ENCODE measurements around the gene GNGT2. TPM values are rescaled to one million over a fixed set of nuclear protein-coding genes. Genes with fewer than 3 reads are reported as not detected.

The GNGT2 gene
- total RNA-seq, 1 experiment from 2014 or later, result not detected

- H3K4me1 ChIP-seq (ENCODE audit: control insufficient read depth, insufficient read depth, low read length), result no peaks in the 10 kb centered on the region
- intact Hi-C loops (cut with micrococcal nuclease; ENCODE audit: unreplicated experiment) (no loop called here), in situ Hi-C loops (cut with HindIII; ENCODE audit: low pct_unique_long_range_greater_than_20kb, low sequenced_read_pairs) (no loop called here)
- H3K36me3 ChIP-seq (ENCODE audit: control insufficient read depth, insufficient read depth, low read length), result no peaks in the 10 kb centered on the region
- DNase-seq (ENCODE audit: low read depth, low spot score) (no peak), ATAC-seq (no peak)
- H3K9me3 ChIP-seq (ENCODE audit: control insufficient read depth, insufficient read depth, low read depth, low read length), result no peaks in the 10 kb centered on the region
- ChIA-PET POLR2A (no interaction called here), CTCF (interaction anchor here (0.7 kb wide), 1 partner anchor 448 kb away, joined by 3 read pairs; no protein-coding TSS in a partner anchor)
- no peak overlapping the region for H3K4me3 ChIP-seq (ENCODE audit: low read depth in 2 of 2, low read length in 2 of 2)
- no peak for TF ChIP-seq POLR2AphosphoS5 (IDR thresholded peaks at IDR 0.05; ENCODE audit: low read depth, low read length)
- TF ChIP-seq REST (IDR thresholded peaks at IDR 0.05; ENCODE audit: insufficient read depth in 1 of 2, low read depth in 2 of 2, low read length in 1 of 2), result no peak
- TF ChIP-seq CTCF (IDR thresholded peaks at IDR 0.05), result no peak
- TF ChIP-seq SIN3A (IDR thresholded peaks at IDR 0.05; ENCODE audit: borderline replicate concordance, insufficient read depth, low read depth, low read length), result no peak
- no peak for TF ChIP-seq TCF7L2 (IDR thresholded peaks at IDR 0.05; ENCODE audit: low read depth, low read length)
- BruUV-seq (replicated peaks), result no TSS peak
- no peak overlapping the region for H3K27ac ChIP-seq (ENCODE audit: low read length)
- no peaks in the 10 kb centered on the region for H3K27me3 ChIP-seq (ENCODE audit: control insufficient read depth, insufficient read depth, low read length)
Observed at GRCh38 chr17:49258394-49258793, 48.0 kb upstream of the GNGT2 start.

- no peak for DNase-seq (ENCODE audit: low read depth, low spot score)
- Histone ChIP-seq H3K4me3 (ENCODE audit: low read depth in 2 of 2, low read length in 2 of 2) (no peak overlapping the region), H3K27ac (ENCODE audit: low read length) (no peak overlapping the region), H3K4me1 (ENCODE audit: control insufficient read depth, insufficient read depth, low read length) (no peaks in the 10 kb centered on the region), H3K9me3 (ENCODE audit: control insufficient read depth, insufficient read depth, low read depth, low read length) (no peaks in the 10 kb centered on the region), H3K36me3 (ENCODE audit: control insufficient read depth, insufficient read depth, low read length) (no peaks in the 10 kb centered on the region), H3K27me3 (ENCODE audit: control insufficient read depth, insufficient read depth, low read length) (no peaks in the 10 kb centered on the region)
- intact Hi-C loops (cut with micrococcal nuclease; ENCODE audit: unreplicated experiment) (no loop called here), in situ Hi-C loops (cut with HindIII; ENCODE audit: low pct_unique_long_range_greater_than_20kb, low sequenced_read_pairs) (no loop called here)
- no TSS peak for BruUV-seq (replicated peaks)
- POLR2A ChIA-PET, result no interaction called here
- TF ChIP-seq SIN3A (IDR thresholded peaks at IDR 0.05; ENCODE audit: borderline replicate concordance, insufficient read depth, low read depth, low read length) (no peak), REST (IDR thresholded peaks at IDR 0.05; ENCODE audit: insufficient read depth in 1 of 2, low read depth in 2 of 2, low read length in 1 of 2) (no peak)
- ATAC-seq, result no peak
- CTCF ChIA-PET, result no interaction called here
Observed at GRCh38 chr17:49255125-49255524, 44.8 kb upstream of the GNGT2 start.
